GM19240 (cell line): ENCODE data around the gene GRPEL2.
A peak's percentile ranks its signal among the peaks of the same experiment; 100 is the strongest.
"Not testable (repeated sequence)": the region's sequence is repeated elsewhere in the genome, so short reads cannot be mapped to it uniquely, and the experiment has no call there.

Source experiments
- DNase-seq: peaks from one replicate; pipeline ENCODE4 v3.0.0; 2011; ENCODE audit warnings: low spot score; ENCODE audit not compliant: insufficient read length

Gene GRPEL2

DNA sequence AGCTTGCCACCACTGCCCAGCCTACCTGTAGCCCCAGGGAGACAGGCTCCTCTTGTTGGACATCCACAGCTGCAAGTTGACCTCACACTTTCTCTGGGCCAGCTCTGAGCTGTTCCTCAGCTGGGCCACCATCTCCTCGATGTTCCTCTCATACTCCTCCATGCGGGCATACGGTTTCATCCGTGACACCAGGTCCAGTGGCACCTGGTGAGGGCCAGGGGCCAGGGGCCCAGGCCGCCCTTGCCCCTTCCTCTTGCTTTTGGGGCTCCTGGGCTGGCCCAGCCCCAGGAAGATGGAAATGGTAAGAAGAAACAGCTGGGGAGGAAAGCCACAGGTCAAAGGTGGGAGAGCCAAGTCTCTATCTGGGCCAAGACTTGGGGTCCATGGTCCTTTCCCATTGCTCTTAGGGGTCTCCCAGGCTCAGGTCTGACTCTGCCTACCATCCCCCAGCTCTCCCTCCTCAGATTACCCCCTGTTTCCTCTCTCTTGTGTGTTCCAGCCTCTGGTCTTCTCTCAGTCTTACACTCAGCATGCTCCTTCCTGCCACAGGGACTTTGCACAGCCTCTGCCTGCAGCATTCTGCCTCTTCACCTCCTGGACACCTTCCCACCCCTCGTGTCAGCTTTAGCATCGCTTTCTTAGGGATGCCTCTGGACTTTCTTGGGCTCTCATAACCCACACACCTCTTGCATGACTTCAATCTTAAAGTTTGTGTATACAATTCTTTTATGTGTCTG, 31.6 kb downstream of the GRPEL2 start:
- DNase-seq, result no peak

DNA sequence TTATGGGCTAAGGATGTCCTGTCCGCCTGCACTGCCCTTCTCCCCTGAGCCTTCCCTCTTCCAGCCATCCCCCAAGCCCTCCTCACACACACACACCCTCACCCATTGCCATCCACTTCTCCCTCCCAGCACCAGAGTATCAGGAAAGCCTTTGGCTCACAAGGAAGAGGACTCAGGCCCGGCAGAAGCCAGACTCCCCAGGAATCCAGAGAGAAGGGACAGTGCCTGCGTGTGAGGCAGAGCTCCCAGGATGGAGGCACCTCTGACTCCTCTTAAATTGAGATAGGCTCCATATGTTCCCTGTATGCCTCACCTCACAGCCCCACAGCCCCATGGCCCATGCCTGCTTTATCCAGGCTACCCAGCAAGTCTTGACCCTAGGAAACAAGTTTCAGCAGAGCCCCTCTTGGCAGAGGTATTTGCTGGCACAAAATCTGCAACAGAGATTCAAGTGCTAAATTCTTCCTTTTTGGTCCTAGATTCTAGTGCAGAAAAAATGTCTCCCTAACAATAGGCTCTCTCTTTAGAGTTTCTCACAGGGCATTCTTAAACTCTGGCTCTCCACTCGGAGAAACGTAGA, 33.0 kb downstream of the GRPEL2 start:
- DNase-seq, result no peak

DNA sequence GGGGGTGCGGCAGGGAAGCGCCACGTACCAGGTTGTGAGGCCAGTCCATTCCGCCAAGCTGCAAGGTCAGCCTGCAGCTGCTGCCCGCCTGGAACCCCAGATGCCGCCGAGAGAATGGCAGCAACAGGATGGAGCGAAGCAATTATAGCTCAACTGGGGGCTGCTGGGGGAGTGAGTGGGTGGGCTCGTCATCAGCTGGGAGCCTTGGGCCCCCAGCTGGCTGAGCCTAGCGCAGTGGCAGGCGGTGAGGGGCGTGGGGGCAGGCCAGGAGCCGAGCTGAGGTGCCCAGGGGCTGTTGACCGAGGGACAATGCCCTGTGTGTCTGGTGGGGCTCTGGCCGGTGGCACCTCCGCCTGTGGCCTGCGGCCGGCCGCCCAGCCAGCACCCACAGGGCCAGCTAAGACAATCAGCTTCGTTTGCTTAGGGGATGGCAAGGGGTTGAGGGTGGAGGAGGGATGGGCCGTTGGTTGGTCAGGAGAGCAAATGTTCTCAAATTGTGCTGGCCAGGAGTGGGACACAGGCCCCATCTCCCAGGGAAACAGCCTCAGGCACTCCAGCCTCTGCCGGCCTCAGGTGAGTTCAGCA, 34.0 kb downstream of the GRPEL2 start, which contains the start of gene IL17B:
Gene IL17B, minus strand, starts transcription at position 116 of the 585 bp plus-strand sequence. Its CDS starts 67 bp downstream, at position 49.
- no peak for DNase-seq

DNA sequence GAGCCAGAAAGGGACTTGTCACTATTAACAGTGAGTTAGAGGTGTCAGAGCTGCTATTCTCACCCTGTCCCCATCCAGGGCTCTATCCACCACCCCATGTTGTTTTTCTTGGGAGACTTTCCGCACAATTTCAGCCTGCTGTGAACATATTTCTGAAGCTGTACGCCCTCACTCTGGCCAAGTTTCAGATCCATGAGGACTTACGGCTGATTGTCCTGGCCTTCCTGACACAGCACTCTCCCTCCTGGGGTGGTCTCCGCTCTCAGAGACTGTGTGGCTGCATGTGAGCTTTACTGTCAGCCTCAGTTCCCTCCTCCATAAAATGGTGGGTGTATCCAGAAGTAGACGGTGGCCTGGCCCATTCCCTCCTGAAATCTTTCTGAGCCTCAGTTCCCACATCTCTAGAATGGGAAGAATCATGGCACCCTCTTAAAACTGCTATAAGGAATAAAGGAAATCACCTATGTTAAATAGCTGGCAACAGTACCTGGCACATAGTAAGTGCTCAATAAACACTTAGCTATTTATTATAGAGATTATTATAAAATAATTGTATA, 34.6 kb downstream of the GRPEL2 start:
- DNase-seq, result no peak

DNA sequence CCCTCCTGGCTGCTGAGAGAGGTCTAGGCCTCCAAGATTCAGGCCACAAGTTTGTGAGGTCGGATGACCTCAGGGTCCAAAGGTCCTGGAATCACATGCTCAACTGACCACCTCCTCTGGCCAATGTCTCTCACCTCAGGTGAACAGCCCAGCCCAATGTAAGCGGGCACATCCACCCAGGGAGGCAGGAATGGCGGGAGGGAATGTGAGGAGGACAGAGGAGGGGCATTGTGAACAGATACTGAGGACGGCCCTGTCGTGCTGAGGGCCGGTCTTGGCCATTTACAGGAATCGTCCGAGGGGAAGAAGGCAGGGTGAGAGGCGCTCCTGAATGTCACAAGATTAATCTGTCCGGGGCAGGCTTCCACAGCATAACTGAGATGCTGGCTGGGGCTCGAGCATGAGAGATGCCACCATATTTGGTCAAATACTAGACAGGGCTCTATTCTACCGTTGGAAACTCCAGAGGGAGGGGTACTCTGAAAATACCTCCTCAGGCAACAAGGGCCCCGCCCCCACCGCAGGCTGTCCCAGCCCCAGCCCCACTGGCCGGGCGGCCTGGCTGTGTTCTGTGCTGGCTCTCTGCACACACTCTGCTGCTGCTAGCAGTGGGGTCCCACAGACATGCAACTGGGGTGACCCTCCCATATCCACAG, 35.3 kb downstream of the GRPEL2 start:
- DNase-seq, result no peak

DNA sequence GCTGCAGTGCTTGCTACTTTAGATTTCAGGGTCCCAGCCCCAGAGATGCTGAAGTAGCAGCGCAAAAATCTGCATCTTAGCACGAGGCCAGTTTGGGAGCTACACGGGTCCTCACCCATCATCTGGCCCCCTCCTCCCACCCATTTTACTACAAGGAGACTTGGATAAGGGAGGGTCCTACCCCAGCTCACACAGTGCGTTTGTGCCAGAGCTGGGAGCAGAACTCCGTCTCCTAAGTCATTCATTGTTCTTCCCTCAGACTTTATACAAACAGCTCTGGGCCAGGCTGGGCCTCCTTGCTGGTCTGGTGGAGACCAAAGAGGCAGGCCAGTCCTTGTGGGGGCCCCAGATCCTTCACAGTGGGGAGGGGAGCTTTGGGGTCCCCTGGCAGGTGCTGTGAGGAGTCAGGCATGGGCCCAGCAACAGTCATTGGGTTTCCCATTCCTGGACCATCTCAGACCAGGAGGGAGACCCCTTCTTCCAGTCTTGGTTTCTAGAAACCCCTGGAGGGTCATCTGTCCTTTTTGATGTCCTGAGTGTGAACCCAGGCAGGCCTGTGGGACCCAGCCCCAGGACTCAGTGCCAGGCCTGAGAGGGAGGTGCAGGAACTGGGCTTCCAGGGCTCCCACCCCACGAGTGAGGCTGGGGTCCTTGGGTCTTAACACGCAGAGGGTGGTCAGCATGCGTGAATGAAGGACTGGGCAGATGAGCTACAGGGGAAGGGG, 36.1 kb downstream of the GRPEL2 start:
- no peak for DNase-seq

DNA sequence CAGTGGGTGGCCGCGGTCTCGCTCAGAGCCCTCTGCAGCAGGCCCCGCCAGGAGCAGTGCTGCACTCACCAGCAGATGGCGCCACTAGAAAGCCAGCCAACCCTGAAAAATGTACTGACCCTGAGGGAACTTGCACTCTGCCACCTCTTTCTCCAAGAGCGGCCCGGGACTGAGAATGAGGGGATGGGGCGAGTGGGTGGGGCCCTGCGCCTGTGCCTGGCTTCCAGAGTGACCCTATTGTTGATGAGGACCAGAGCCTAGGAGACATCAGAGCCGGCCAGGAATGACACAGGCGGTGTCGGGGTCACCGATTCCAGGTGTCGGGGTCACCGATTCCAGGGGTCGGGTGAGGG, 36.7 kb downstream of the GRPEL2 start:
- DNase-seq, result peak; percentile 86

DNA sequence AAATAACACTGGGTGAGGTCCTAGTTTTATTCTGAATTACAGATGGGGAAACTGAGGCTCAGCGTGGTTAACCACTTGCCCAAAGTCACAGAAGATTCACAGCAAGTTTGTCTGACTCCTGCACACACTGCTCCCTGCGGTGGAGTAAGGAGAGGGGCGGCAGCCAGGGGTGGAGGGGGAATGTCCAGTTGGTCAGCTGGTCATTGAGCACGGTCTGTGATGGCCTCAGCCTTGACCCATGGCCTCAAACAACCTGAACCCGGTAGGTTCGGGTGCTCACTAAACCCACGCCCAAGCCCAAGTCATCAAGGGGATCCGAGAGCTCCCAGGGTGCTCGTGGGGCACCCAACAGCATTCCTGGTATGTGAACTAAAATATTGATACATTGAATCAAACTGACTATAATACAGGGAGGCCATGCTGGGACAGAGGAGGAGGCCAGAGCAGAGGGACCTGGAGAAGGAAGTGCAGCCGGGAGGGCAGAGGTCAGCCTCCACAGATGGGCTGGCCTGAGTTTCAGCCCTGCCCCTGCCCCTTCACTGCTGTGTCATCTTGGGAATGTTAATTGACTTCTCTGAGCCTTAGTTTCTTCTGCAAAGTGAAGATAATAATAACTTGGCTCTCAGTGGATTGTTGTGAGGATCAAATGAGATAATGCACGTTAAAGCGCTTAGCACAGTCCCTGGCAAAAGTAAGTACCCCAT, 37.4 kb downstream of the GRPEL2 start:
- DNase-seq, result no peak

DNA sequence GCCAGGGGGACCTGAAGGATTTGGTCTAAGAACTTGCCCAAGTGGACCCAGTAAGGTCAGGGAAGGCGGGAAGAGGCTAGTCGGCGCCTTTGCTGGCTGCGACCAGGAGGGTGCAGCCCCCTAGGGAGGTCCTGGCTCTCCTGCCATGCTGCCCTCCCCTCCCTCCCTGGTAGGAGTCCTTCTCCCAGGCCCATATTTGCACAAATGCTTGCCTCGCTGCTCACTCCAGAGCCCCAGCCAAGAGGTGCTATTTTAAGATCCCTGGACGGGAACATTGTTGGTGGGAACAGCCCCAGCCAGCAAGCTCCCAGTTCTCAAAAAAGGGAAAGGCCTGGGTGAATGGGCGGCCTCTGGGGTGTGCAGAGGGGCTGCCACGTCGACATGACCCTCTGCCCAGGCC, 38.1 kb downstream of the GRPEL2 start:
- DNase-seq, result no peak

DNA sequence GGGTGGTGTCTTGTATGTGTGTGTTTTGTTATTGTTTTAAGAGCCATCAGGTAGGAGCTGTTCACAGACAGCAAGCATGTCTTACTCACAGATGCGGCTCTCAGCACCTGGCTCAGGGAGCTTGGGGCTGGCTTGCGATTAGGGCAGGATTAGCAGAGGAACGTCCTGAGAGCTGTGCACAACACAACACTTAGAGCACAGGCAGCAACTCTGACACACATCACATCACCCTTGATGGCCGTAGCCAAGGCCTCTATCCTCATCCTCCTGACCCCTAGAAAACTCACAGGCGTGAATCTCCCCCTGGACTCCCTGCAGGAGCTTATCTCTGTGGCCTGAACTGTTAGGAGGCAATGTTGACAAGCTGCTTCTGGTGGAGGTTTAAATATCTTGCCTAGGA, 40.9 kb downstream of the GRPEL2 start:
- DNase-seq, result no peak

DNA sequence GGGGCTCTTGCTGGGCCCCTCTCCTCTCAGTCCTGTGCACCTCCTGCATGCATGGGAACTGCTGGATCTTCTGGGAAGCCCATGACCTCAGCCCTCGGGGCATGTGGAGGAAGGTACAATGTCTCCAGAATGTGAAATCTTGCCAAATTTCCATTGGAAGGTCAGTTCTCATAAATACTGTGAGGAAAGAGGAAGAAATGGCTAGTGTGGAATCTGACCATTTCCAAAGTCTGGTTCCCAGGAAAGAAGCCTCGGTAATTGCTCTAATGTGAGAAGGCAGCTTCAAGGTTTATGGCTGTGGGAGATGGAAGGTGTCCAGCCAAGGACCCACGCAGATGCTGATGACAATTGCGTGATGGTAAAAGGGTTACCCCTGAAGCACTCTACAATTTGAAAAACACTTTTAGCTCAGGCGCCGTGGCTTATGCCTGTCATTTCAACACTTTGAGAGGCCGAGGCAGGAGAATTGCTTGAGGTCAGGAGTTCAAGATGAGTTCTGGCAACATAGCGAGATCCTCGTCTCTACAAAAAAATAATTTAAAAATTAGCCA, 41.9 kb downstream of the GRPEL2 start:
- no peak for DNase-seq

DNA sequence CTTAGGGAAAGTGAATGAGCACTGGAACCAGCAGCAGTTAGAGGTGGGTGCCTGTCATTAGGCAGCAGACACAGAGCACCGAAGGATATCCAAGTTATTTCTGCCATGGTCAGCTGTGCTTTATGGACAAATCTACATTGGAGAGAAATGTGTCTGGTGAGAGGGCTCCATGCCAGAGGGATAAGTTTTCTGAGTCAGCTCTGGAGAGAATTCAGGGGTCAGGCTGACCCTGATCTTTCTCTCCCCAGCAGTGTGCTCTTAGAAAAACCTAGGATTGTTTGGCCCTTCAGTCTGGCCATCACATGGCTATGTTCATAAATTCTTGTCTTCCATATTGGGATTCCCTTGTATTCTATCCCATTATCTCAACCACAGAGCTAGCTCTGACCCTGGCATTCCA, 42.7 kb downstream of the GRPEL2 start:
- DNase-seq, result no peak

DNA sequence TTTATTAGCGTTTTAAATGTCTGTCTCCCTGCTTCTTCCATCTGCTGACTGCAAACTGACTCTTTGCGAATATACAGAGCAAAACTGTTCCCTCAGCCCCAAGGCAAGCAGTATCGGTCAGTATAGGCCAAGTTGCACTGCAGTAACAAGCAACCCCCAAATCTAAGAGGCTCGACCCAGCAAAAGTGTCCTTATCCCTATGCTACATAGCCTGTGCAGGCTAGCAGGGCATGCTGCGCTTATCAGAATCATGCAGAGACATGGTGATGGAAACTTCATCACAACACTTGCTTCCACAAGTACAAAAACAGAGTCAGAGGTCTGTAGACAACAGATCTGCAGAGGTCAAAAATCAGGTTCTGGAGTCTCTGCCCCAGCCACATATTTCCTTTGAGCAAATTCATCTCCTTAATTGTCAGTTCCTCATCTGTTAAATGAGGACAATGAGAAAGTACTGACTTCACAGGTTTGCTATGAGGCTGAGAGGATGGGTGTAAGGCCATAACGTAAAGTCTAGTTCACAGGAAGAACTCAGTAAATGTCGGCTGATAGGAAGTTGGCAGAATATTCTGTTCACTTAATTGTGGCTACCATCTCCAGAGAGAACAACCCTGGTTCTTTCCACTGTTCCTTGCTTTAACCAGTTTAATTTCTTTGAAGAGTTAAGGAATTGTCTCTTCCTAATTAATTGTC, 43.3 kb downstream of the GRPEL2 start:
- DNase-seq, result no peak

DNA sequence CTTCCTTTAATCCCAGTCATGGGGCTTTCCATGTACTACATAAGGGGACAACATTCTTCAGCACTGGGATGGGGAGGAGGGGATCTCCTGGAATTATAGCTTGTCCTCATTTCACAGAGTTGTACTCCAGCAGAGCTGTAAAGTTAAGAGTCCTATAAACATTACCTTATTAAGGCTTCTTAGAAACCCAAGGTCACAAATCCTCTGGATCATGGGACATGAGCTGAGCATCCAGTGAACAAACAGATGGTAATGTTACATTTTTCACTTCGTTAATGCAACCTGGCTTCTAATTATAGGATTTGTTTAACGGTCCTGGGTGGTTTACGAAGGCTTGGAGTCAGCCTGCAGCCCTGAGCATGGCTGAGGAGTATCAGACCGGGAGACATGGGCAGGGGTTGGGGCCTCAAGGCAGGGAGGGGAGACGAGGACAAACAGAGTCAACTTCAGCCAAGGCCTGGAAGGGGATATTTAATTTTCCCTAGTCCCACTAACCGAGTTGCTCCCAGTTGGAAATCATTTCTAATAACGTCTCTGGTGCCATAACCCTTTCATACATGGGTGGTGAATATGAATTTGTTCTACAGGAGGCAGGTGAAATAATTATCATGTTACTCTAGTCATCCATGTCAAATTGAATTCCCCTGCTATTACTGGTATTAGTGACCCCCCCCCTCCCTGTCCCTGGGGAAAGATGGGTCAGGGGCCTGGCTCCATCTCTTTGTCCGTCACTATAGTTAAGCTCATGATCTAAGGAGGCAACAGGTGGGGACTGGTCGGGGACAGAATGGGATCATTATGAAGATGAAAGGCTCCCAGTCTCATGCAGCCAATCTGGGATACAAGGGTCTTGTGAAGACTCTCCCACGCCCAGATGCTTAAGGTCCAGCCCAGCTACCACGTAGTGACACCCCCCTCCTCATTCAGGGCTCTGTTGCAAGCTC, 44.5 kb downstream of the GRPEL2 start:
- DNase-seq, result no peak

DNA sequence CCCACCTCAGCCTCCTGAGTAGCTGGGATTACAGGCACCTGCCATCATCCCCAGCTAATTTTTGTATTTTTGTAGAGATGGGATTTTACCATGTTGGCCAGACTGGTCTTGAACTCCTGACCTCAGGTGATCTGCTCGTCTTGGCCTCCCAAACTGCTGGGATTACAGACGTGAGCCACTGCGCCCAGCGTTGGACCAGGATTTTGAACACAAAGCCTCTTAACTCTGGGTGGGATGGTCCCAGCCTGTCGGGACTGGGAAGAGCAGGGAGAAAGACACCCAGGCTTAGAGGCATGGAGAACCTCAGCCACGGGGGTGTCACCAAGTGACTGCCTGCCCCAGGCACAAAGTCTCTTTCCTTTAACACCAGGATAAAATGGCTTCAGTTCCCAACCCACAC, 45.8 kb downstream of the GRPEL2 start:
- not testable (repeated sequence) for DNase-seq

DNA sequence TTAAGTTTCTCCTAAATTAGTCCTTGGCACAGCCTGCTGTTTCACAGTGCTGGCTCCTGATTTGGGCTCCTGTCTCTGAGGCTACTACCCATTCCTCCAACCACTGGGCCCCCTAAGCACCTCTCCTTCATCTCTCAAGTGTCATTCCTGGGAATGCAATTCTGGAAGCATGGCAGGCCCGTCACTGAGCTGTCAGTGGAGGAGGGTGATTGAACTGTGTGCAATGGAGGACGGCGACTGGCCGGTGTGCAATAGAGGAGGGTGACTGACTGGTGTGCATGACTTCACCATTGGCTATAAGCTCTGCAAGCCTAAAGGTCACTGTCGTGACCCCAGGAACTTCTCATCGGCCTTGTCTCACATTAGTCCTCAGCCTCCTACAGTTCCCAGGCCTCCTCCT, 46.2 kb downstream of the GRPEL2 start:
- DNase-seq, result no peak

DNA sequence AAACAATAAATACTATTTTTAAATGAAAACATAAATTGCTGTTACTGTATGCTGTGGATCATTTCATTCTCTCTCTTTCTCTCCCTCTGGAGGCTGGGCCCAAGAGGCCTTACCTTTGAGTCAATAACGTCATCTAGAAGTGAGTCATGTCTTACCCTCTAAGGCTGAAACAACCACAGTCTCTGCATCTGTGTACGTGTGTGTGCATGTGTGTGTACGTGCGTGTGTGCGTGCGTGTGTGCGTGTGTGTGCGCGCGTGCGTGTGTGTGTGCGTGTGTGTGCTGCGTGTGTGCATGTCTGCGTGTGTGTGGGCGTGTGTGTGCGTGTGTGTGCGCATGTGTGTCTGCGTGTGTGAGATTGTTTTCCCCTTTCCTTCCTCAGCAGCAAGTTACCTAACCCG, 47.4 kb downstream of the GRPEL2 start:
- DNase-seq, result no peak

DNA sequence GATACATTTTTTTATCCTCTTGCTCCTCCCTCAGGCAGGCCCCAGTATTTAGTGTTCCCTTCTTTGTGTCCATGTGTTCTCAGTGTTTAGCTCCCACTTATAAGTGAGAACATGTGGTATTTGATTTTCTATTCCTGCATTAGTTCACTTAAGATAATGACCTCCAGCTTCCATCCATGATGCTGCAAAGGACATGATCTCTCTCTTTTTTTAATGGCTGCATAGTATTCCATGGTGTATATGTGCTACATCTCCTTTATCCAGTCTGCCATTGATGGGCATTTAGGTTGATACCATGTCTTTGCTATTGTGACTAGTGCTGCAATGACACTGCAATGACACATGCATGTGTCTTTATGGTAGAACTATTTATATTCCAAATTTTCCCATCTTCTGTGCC, 49.7 kb downstream of the GRPEL2 start:
- not testable (repeated sequence) for DNase-seq

DNA sequence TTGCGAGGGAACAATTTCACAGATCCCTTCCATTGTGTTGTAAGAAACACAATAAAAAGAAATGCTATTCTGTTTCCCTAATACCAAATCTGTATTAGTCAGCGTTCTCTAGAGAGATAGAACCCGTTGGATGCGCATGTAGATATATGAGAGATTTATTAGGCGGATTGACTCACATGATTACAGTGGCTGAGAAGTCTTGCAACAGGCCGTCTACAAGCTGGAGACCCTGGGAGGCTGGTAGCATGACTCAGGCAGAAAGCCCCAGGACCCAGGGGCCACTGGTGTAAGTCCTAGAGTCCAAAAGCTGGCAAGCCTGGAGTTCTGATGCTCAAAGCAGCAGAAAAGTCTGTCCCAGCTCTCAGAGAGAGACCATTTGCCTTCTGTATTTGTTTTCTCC, 52.2 kb downstream of the GRPEL2 start:
- no peak for DNase-seq
